DND-41 (cell line): ENCODE results near the gene EFL1.

Experiments
- CTCF ChIP-seq: IDR thresholded peaks from 2 replicates; pipeline ENCODE4 v1.5.1; 2012; ENCODE audit warnings: borderline replicate concordance, low read length, moderate library complexity, mild to moderate bottlenecking; ENCODE audit not compliant: poor library complexity, severe bottlenecking; ENCODE audit errors: extremely low read depth
- EZH2 ChIP-seq: IDR thresholded peaks from 3 replicates; pipeline ENCODE4 v1.6.1; 2012; ENCODE audit warnings: borderline replicate concordance, low read depth, mild to moderate bottlenecking, moderate library complexity, low read length, inconsistent platforms; ENCODE audit not compliant: severe bottlenecking

DNA sequence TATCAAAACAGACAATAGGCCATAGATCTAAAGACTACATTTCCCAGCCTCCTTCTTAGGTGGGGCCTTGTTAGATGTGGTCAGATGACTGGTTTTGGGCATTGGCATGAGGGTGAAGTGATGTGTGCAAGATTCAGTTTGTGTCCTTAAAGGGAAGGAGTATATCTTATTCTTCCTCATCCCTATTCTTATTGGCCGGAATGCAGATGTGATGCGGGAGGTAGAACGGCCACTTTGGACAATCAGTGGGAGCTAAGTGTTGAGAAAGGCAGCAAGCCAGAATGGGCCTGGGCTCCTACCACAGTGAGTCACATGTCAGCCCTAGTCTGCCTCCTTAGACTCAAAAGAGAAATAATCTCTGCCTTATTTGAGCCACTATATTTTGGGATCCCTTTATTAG, 126.9 kb downstream of the EFL1 start:
- no peak for TF ChIP-seq CTCF
- TF ChIP-seq EZH2: no peak
